Measurements from ENCODE around the gene CDK5RAP2.

CDK5RAP2 gene

DNA sequence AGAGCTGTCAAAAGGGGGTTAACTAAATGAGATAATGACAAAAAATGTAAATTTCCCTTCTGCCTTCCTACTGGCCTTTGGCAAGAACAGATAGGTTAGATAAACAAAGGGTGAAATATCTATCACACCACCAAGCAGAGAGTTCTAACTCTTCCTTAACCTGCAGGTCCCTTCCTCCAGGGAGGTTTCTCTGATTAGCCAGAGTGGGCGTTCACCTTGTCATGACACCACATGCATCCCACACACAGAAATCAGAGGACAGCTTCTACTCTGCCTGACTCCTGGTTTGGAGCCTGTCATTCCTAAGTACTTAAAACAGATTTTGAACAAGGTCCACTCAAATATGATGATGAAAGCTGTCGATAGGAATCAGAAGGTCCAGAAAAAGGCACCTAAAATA is 180.0 kb downstream of the CDK5RAP2 start:
- no peak for DNase-seq (ENCODE audit: low read depth)

DNA sequence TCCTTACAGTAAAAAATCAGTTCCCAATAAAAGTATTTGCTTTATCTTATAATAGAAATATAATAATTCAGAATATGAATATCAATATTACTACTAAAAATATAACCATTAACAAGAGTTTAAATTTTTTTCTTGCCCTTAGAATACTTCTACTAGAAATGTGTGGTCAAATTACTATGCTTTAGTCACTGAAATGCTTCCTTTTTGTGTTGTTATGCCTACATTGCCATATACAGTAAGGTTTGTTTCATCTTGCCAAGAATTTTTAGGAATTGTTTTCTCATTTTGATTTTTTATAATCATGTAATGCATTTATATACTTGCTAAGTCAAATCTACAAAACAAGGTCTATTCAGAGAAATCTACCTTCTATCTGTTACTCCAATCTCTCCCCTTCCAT is 181.7 kb downstream of the CDK5RAP2 start:
- no peak for DNase-seq (ENCODE audit: low read depth)

DNA sequence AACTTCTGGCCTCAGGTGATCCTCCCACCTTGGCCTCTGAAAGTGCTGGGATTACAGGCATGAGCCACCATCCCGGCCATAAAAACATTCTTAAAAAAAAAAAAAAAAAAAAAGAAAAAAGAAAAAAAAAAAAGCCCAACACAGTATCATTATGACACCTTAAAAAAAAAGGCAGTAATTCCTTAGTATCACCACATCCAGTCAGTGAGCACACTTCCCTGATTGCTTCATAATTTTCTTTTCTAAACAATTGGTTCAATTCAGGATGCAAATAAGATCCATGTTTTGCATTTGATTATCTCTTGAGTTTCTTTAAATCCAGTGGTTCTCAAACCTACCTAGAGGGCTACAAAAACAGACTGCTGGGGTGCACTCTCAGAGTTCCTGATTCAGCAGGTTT is 182.5 kb downstream of the CDK5RAP2 start:
- DNase-seq (ENCODE audit: low read depth), result no peak

DNA sequence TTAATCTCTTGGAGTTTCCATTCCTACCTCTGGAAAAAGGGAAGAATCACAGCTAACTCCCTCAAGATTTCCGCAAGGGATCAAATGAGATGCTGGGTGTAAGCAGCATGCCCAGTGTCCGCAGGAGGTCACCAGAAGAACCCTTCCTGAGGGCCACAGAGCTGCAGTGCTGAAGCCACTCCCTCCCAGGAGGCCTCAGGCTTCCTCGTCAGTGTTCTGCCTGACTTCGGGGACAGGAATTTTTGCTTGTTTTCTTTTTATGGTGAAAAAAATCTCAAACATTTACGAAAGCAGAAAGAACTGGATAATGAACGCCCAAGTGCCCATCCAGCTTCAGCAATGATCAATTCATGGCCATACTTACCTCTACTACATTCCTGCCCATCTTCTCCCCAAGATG is 183.0 kb downstream of the CDK5RAP2 start:
- no peak for DNase-seq (ENCODE audit: low read depth)

DNA sequence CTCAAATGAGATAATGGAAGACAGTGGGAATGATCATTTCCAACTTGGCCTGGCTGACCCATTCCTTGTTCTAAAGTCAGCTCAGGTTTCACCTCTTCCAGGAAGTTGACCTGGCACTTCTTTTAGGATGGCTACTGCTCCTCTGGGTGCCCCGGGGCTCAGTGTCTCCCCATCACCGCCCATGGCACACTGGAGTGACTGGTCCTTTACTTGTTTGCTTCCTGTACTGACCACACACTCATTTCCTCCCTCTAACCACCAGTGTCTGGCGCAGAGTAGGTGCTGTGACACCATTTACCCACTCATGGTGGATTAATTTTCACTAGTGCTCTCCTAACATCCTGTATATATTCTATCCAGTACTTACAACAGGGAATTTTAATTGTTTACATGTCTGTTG is 183.5 kb downstream of the CDK5RAP2 start:
- DNase-seq (ENCODE audit: low read depth), result no peak

DNA sequence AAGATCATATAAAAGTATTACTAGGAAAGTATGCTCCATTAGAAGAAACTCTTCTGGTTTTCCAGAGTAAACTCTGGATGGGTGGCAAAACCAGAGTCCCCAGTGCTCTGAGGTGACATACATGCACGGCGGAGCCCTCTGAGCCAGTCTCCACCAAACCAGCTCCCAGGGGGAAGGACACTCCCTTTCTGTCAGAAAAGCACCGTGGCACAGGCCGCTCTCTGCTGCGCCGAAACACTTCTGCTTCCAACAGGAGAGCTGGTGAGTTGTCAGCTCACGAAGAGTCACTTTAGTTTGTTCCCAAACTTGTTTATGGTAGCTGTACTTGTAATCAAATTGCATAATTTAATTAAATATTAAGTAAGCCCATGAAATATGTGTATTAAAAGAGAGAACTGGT is 184.6 kb downstream of the CDK5RAP2 start:
- DNase-seq (ENCODE audit: low read depth), result no peak

DNA sequence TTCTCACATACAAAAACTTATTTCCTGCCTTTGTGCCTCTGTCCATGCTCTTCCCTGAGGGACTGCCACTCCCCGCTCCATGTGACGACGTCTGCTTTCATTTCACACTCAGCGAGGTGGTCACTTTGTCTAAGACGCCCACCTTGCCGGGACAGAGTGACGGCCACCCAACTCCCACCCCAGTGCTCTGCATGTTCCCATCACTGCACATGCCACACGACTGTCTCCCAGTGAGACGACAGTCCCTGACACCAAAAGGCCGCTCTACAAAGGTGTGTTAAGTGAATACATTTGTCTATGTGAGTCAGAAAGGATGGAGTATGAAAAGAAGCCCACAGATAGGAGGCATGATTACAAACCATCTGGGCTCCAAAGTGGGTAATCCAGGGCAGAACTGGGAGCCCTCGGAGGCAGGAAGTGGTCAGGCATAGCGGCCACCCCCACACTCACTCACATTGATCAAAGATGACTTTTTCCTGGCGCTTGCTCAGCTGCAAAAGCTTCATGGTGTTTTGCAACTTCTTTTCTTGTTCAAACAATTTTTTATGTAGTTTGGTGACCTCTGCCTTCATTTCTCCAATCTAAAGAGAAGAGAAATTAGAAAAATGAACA is 185.8 kb downstream of the CDK5RAP2 start:
- DNase-seq (ENCODE audit: low read depth), result peak; percentile 81

DNA sequence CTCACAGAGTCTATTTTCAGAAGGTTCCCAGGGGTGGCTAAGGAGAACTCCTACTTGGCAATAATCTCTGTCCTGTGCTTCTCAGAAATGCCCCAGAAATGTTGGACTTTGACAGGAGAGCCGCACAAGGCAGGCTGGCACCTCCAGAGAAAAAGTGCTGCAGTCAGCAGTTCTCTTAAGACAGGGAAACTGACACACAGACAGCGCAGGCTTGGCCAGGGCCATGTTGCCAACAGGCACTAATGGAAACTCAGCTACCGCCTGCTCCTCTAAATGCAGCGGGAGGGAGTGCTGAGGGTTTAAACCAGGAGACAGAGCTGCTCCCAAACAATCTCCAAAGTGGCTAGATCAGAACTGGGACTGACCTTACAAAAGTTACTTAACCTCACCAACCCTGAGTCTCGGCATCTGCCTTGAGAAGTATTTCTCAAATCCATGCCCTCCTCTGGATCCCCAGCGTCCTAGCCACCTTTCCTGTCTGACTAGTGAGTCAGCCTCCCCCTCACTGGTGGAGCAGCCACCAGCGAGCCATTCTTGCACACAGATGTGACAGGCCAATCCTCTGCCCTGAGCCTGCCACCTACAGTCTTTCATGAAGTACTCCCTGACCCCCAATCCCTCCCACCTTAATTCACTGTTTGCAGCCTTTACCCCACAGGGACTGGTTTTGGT is 186.4 kb downstream of the CDK5RAP2 start:
- DNase-seq (ENCODE audit: low read depth), result no peak

DNA sequence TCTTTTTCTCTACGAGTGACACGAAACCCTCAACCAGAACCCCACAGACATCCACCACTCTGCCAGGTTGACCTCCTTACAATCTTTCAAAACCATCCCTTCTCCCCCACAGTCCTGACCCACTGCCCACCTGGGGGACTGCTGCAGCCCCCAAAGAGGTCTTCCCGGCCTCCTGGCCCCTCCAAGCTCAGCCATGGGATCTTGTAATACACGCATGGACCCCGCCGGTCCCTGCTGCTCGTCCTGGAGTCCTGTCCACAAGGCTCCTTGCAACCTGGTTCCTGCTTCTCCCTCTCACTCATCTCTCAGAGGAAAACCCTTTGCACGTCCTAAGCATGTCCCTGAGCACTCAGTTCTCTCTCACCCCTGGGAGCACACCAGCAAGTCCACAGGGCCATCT is 187.3 kb downstream of the CDK5RAP2 start:
- no peak for DNase-seq (ENCODE audit: low read depth)

DNA sequence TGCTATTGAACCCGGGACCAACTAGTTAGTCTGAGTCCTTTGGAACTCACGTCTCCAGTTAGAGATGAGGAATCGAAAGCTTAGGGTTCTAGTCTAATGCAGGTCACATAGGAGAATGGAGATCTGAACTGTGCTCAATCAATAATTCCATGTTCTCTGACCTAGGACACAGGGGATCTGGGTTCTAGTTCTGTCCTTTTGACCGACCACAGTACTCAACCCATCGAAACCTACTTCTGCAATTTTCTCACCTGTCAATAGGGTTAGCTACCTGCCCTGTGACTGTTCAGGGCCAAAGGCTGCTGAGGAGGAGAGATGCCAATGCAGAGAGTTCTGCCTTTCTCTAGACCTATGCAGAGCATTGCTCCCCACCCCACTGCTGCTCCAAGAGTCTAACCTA is 187.7 kb downstream of the CDK5RAP2 start:
- DNase-seq (ENCODE audit: low read depth), result no peak

DNA sequence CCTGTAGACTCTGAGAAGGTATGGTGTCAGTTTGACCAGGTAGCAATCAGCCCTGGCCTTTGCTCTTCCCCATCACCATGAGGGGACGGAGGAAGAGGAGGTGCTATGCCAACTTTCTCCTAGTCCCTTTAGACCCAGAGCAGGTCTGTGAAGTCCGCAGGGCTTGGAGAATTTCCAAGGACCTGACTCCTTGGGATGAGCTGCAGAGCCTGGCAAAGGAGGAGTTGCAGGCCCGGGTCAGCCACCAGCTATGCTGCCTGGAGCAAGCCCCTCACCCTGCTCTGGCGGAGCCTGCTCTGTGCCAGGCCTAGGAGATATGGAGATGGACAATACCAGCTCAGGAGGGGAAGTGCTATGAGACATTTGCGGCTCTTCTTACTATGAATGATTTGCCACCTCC is 188.3 kb downstream of the CDK5RAP2 start:
- DNase-seq (ENCODE audit: low read depth), result no peak

DNA sequence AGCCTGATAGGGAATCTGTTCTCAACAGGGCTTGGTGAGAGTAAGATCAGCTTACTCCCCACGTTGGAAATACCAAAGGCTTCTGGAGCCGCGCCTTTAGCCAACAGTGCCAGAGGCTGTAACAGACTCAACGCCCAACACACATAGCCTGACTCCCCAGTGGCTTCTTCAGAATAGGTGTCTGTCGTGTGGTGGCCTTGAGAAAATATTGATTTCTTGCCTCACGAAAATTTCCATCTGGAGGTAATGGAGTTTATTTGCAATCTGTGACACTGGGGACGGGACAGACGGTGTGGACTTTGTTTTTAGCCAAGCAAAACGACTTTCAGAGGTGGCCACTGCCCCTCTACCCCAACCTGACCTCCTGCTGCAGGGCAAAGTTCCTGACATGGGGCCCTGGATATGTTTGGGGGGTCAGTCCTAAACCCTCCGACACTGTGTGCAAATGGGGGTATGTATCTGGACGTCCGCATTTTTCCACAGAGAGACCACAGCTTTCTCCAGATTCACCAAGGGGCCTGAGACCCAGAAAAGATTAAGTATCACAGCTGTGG is 189.3 kb downstream of the CDK5RAP2 start:
- DNase-seq (ENCODE audit: low read depth), result no peak

DNA sequence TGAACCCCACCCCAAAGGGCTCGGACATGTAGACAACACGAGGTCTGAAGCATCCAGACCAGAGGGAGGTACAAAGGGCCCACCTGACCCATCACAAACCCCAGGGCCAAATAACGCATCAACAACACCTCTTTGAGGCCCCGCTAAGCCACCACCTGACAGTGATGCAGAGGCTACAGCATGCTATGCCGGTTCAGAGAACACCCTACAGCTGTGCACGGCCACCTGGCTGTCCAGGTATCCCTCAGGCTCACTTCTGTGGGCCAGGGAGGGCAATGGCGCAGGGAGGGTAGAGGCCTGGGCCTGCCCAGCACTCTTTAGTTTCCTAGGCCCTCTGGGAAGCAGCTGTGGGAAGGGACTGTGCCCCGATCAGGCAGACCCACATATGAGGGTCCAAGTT is 190.1 kb downstream of the CDK5RAP2 start:
- DNase-seq (ENCODE audit: low read depth), result no peak

DNA sequence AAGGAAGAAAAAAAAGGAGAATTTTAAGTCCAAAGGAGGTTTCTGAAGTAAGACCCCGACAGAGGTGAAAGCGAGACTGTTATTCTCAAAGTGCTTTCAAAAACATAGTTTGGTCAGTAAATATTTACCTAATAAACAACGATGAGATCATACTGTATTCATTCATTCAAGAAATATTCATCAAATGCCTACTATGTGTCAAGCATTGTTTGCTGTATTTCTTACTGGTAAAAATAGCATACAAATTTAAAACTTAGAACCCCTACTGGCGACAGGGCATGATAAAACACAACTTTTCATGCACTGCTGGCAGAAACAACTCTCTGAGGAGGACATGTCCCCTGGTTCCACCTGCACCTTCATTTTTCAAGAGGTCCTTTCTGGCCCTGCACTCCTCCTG is 190.7 kb downstream of the CDK5RAP2 start:
- DNase-seq (ENCODE audit: low read depth), result no peak

DNA sequence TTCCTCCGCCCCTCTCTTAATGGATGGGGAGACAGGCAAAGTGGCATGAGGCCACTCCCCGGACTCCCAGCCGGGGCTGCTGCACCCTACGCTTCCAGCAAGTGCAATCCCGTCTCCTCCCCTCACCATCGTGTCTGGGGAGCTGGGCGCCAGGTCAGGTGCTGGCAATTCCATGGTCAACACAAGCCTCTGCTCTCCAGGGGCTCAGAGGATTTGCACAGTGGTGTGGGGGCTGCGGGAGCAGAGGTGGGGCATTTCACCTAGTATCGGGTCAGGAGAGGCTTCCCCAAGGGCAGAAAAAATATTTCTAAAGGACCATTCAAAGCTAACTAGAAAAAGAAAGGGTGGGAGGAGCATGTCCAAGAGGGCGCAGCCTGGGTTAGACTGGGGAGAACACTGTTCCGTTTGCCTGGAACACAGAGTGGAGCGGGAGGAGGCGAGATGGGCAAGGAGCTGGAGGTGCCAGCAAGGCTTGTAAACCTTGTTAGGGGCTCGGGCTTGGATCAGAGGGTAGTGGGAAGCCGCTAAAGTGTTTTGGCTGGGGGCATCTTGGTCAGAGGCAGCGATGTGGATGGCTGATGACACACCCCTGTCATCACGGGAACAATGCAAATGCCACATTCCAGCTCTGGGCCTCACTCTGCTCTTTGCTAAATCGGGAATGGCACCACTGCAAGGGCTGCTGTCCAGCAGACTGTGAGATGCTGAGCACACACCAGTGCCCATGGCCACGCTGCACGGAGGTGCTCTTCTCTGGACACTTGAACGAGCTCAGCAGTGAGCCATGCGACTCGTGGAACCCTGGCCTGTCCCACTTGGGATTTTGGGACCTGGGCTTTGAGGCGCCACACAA is 191.7 kb downstream of the CDK5RAP2 start:
- DNase-seq (ENCODE audit: low read depth), result no peak

DNA sequence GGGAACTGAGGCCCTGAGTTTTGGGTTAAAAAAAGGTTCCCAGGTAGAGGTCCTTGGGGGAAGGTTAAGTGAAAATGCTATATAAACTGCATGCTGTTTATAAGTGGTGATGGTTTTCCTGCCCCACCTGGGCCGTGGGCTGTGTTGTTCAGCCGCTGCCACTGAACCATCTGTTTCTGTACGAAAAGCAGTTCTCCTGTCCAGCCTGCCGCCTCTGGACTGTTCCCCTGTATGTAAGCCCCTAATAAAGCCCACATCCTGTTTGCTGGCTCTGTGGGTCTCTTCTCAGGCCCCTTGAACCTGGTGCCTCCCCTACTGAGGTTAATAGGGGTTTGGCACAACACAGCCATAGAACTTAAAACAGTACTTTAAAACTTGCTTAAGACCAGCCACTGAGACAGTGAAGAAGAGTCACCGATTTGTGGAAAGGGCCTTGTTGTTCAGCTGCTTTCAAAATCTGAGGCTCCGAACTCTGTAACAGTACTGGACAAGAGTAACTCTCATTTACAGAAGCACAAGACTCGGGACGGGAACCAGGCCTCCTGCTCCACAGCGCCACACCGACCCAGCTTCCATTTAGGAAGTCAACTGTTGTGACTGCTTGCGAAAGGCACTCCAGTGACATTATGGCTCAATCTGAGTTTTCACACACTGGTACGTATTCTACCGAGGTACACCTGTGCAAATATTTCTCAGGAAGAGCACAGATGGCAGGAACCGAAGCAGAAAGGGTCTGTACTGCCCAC is 192.5 kb downstream of the CDK5RAP2 start:
- no peak for DNase-seq (ENCODE audit: low read depth)

DNA sequence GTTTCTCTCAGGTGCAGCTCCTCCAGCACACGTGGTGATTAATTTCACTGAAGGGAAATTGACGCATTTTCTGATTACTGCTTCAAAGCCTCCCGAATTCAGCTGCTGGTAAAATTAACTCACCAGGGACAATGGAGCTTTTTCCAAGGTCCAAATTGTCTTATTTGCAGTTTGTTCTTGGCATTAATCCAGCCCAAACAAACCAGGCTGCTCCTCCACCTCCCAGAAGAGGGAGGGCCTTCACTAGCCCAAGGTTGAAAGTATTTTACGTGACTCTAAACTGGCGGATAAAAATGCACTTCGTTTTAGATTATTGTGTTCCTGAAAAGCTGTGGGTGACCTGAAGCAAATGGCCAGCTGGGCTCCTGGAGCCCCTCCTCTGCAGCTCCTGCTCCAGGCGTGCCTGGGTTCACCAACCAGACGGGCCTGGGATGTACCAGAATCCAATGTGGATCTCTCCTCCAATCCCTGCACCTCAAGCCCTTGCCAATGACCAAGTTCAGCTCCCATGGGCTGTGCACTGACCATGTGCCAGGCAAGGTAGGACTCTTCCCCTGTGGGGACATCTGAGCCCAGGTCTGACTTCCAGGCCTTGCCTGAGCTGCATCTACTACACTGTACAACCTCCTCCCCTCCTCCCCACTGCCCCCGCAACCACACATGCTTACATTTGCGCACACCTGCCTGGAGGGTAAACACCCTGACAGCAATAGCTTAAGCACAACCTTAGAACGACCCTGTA is 193.4 kb downstream of the CDK5RAP2 start:
- DNase-seq (ENCODE audit: low read depth), result no peak

DNA sequence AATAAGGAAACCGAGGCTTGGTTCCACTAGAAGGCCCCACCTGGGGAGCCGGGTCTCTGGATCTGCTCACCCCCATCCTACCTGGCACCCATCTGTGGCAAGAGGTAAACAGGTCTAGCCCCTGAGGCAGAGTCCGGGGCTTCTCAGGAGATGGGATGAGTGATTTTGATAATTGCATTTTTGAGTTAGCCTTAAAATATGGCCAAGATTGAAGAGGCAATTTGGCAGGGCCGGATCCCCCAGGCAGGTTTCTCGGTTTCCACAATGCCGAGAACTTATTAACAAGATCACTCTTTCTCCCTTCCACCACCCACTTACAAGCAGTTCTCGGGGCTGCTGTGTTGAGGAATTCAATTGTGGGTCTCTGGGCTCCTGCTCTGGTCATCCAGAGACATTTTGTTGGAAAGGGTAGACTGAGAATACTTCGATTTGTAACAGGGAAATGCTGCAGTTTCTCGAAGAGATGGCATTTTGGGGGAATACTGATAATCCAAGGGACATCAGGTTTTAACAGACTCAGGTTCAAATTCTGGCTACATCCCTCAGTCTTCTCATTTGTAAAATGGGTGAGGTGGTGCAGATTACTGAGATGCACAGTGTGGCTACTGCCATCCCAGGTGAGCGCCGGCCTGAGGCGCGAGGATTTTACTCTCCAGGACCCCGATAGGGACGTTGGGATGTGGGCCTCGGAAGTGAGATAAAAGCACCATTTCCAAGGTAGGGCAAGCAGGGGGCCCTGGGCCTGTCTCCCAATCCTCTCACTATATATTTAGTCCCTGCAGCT is 194.2 kb downstream of the CDK5RAP2 start:
- no peak for DNase-seq (ENCODE audit: low read depth)

DNA sequence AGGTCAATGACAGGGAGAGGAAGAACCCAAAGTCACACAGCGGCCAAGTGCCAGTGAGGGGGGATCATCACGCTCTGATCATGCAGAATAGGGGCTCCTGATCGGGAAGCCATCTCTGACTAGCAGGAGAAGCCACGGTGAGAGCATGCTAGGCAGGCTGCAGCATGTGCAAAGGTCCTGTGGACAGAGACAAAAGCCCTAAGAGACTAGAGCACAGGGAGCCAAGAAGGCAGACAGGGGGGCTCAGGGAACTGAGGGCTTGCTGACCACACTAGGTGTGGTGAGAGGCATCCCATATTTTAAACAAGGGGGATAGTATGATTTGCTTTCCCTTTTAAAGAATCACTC is 195.1 kb downstream of the CDK5RAP2 start:
- no peak for DNase-seq (ENCODE audit: low read depth)

DNA sequence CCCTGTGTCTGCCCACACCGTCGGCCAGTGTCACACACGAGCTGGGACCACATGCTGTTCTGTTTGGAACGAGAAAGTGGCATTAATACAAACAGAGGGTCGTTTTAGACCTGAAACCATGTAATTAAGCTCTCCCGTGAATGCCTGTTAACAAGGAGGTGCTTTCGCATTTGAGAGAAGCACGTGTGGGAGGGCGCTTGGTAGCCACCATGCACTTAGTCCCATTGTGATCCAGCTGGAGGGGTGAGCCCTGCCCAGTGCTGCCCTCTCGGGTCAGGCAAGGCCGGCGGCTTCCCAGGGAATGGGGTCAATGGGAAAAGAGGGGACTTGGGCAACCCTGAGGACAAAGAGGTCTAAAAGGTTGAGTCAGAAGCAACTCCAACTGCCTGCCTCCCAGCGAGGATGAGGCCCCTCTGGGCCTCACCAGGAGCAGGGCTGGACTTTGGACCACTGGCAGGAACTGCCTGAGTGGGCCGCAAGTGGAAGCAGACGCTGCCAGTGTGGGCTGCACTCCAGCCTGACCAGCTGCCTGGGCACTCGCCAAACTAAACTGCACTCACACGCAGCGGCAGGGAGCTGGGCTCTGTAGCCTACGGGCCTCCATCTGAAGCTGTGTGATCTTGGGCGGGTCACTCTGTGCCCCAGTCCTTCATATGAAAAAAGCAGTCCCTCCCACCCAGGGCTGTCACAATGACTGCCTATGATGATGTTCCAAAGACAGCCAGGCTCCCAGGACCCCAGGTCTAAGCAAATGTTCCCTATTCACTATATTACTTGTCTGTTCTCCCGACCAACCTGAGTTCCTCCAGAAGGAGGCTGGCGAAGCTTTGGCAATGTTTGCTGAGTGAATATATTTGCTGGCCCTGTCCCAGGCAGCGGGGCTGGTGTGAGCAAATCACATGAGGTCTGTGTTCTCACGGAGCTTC is 195.7 kb downstream of the CDK5RAP2 start:
- DNase-seq (ENCODE audit: low read depth), result no peak

Measured in GM04504 (cell line).